SK-N-SH treated with all-trans-retinoic acid at 6 μM for 48 hours (cell line): ENCODE data around the gene SOX1.

Experiments
- PATZ1 ChIP-seq: fragments of 250-450 bp; sonication (Bioruptor Pico); IDR thresholded peaks from 2 replicates; pipeline ENCODE4 v1.8.0; 2020; ENCODE audit warnings: mild to moderate bottlenecking, moderate library complexity, borderline replicate concordance
- POU6F1 ChIP-seq: fragments of 250-450 bp; sonication (Bioruptor Pico); IDR thresholded peaks from 2 replicates; pipeline ENCODE4 v1.8.0; 2021; ENCODE audit warnings: low read depth, mild to moderate bottlenecking, moderate library complexity, borderline replicate concordance
- RARB ChIP-seq: fragments of 250-450 bp; sonication (Bioruptor Pico); IDR thresholded peaks from 2 replicates; pipeline ENCODE4 v1.8.0; 2021; ENCODE audit warnings: mild to moderate bottlenecking, moderate library complexity
- TCF4 ChIP-seq: fragments of 250-450 bp; sonication (Bioruptor Pico); IDR thresholded peaks from 2 replicates; pipeline ENCODE4 v1.8.0; 2021; ENCODE audit warnings: mild to moderate bottlenecking, moderate library complexity, borderline replicate concordance
- ZC3H10 ChIP-seq: fragments of 250-450 bp; sonication (Bioruptor Pico); IDR thresholded peaks from 2 replicates; pipeline ENCODE4 v1.5.1; 2021; ENCODE audit warnings: mild to moderate bottlenecking, moderate library complexity
- ZFP30 ChIP-seq: fragments of 450-650 bp; formaldehyde crosslinking; IDR thresholded peaks from 2 replicates; pipeline ENCODE4 v1.5.0; 2022; ENCODE audit warnings: mild to moderate bottlenecking, moderate library complexity
- ZNF70 ChIP-seq: fragments of 450-650 bp; formaldehyde crosslinking; IDR thresholded peaks from 2 replicates; pipeline ENCODE4 v1.5.0; 2020; ENCODE audit warnings: mild to moderate bottlenecking, moderate library complexity

- no peak for TF ChIP-seq ZC3H10 (CRISPR knock-in tag)
- no peak for TF ChIP-seq TCF4 (CRISPR knock-in tag)
- TF ChIP-seq ZNF70 = no peak
- TF ChIP-seq PATZ1 = no peak
- TF ChIP-seq RARB (CRISPR knock-in tag) = no peak
- no peak for TF ChIP-seq ZFP30 (CRISPR knock-in tag)
- no peak for TF ChIP-seq POU6F1 (CRISPR knock-in tag)
These were observed 1.7 kb downstream of the SOX1 start for GRCh38 chr13:112068540-112069060.
